GM19099 (cell line): Measurements from ENCODE around the gene SUGP2.

ENCODE experiments used
- POLR2A ChIP-seq: IDR thresholded peaks from 3 replicates; pipeline ENCODE4 v1.6.1; 2011; ENCODE audit warnings: low read depth; ENCODE audit not compliant: insufficient read length; ENCODE audit errors: extremely low read depth

The SUGP2 gene

GRCh38 chr19:19033426-19034203 lies at the start of gene SUGP2, which contains the start of gene ARMC6:
Gene SUGP2 (minus strand): TSS chr19:19033517. CDS start chr19:19031071, 2,446 bp downstream.
Gene ARMC6 (plus strand): TSS chr19:19033603. CDS start chr19:19034210, 607 bp downstream.
- TF ChIP-seq POLR2A = peak; percentile 77

GRCh38 chr19:19081642-19082151 lies 48.4 kb upstream of the SUGP2 start:
- TF ChIP-seq POLR2A = no peak

- TF ChIP-seq POLR2A = no peak
These were observed 46.3 kb upstream of the SUGP2 start for GRCh38 chr19:19079571-19079970.

- no peak for TF ChIP-seq POLR2A
These were observed 45.5 kb upstream of the SUGP2 start for GRCh38 chr19:19078801-19079200.

GRCh38 chr19:19077103-19077502 lies 43.8 kb upstream of the SUGP2 start:
- no peak for TF ChIP-seq POLR2A

GRCh38 chr19:19076476-19076875 lies 43.2 kb upstream of the SUGP2 start:
- TF ChIP-seq POLR2A = no peak

- no peak for TF ChIP-seq POLR2A
These were observed 41.8 kb upstream of the SUGP2 start for GRCh38 chr19:19075126-19075525.

GRCh38 chr19:19074196-19074882 lies 41.0 kb upstream of the SUGP2 start:
- TF ChIP-seq POLR2A = no peak

GRCh38 chr19:19071897-19072296 lies 38.6 kb upstream of the SUGP2 start:
- TF ChIP-seq POLR2A = no peak

- no peak for TF ChIP-seq POLR2A
These were observed 35.6 kb upstream of the SUGP2 start for GRCh38 chr19:19068659-19069654.

- no peak for TF ChIP-seq POLR2A
These were observed 34.2 kb upstream of the SUGP2 start for GRCh38 chr19:19067276-19068072.

- TF ChIP-seq POLR2A = no peak
These were observed 31.8 kb upstream of the SUGP2 start for GRCh38 chr19:19064811-19065745.
